GM23338 (cell line): ENCODE results near the gene CBX8. TPM values are rescaled to one million over a fixed set of nuclear protein-coding genes. Genes with fewer than 3 reads are reported as not detected.
A peak's percentile ranks its signal among the peaks of the same experiment; 100 is the strongest.

ENCODE experiments used
- ATAC-seq: fragments of 200-7000 bp; cut with Tn5 transposase; 3 replicates; pipeline ENCODE4 v1.9.1; 2020
- DNase-seq: peaks from one replicate; pipeline ENCODE4 v3.0.0-alpha.2; 2015; ENCODE audit warnings: low spot score
- H2AFZ ChIP-seq: fragments of 200-600 bp; sonication (generic); 2 replicates; pipeline ENCODE4 v1.8.0; 2016; ENCODE audit warnings: antibody characterized with exemption, mild to moderate bottlenecking, moderate library complexity
- H3F3A ChIP-seq: fragments of 200-600 bp; sonication (generic); replicated peaks from 2 replicates; pipeline ENCODE4 v1.8.0; 2017; ENCODE audit warnings: antibody characterized with exemption, mixed run types, low read depth
- H3K27ac ChIP-seq: fragments of 200-600 bp; sonication (generic); 2 replicates; pipeline ENCODE4 v1.6.1; 2016; ENCODE audit warnings: low read depth
- H3K27me3 ChIP-seq: fragments of 200-600 bp; sonication (generic); 2 replicates; pipeline ENCODE4 v1.8.0; 2016; ENCODE audit warnings: mild to moderate bottlenecking, mixed run types, moderate library complexity; ENCODE audit not compliant: insufficient read depth
- H3K36me3 ChIP-seq: fragments of 200-600 bp; sonication (generic); 2 replicates; pipeline ENCODE4 v1.8.0; 2016; ENCODE audit warnings: mild to moderate bottlenecking; ENCODE audit not compliant: insufficient read depth
- H3K4me1 ChIP-seq: fragments of 200-600 bp; sonication (generic); 2 replicates; pipeline ENCODE4 v1.8.0; 2016; ENCODE audit warnings: mild to moderate bottlenecking, moderate library complexity; ENCODE audit not compliant: insufficient read depth
- H3K4me2 ChIP-seq: fragments of 200-600 bp; sonication (generic); 2 replicates; pipeline ENCODE4 v1.7.1; 2017; ENCODE audit warnings: mixed run types
- H3K4me3 ChIP-seq: fragments of 200-600 bp; sonication (generic); 2 replicates; pipeline ENCODE4 v1.6.1; 2016; ENCODE audit warnings: mixed run types
- H3K79me2 ChIP-seq: fragments of 200-600 bp; sonication (generic); replicated peaks from 2 replicates; pipeline ENCODE4 v1.8.0; 2017; ENCODE audit warnings: mild to moderate bottlenecking; ENCODE audit not compliant: insufficient read depth
- H3K9me2 ChIP-seq: fragments of 200-600 bp; sonication (generic); 2 replicates; pipeline ENCODE4 v1.8.0; 2017; ENCODE audit not compliant: insufficient read depth
- H4K20me1 ChIP-seq: fragments of 200-600 bp; sonication (generic); replicated peaks from 2 replicates; pipeline ENCODE4 v1.8.0; 2017; ENCODE audit warnings: mild to moderate bottlenecking; ENCODE audit not compliant: insufficient read depth
- H3K27ac Mint-ChIP-seq: 2 replicates; pipeline ENCODE4 v1.8.0; 2020; ENCODE audit warnings: inconsistent platforms, mild to moderate bottlenecking, moderate library complexity, mixed read lengths
- H3K27me3 Mint-ChIP-seq: 3 replicates; pipeline ENCODE4 v1.8.0; 2022; ENCODE audit warnings: low read depth, mild to moderate bottlenecking, moderate library complexity, mixed read lengths, inconsistent platforms; ENCODE audit not compliant: insufficient read depth, poor library complexity
- H3K36me3 Mint-ChIP-seq: 3 replicates; pipeline ENCODE4 v1.8.0; 2021; ENCODE audit warnings: low read depth, mild to moderate bottlenecking, inconsistent platforms, moderate library complexity, mixed read lengths
- H3K4me1 Mint-ChIP-seq: 3 replicates; pipeline ENCODE4 v1.8.0; 2020; ENCODE audit warnings: mild to moderate bottlenecking, inconsistent platforms, mixed read lengths
- H3K4me3 Mint-ChIP-seq: 3 replicates; pipeline ENCODE4 v1.8.0; 2021; ENCODE audit warnings: moderate library complexity, mild to moderate bottlenecking, inconsistent platforms, mixed read lengths
- H3K9me3 Mint-ChIP-seq: 3 replicates; pipeline ENCODE4 v1.8.0; 2020; ENCODE audit warnings: moderate library complexity, mild to moderate bottlenecking, inconsistent platforms, mixed read lengths
- CTCF ChIP-seq, 2 experiments: fragments of 200-600 bp in 1 of 2; sonication (generic) in 1 of 2; conservative IDR thresholded peaks; 2 replicates each; pipeline versions ENCODE4 v1.5.1 to v1.6.1; 2016 to 2017; ENCODE audit warnings: antibody characterized with exemption in 2 of 2, low read depth in 2 of 2, mild to moderate bottlenecking in 2 of 2, moderate library complexity in 1 of 2
- ETS1 ChIP-seq: IDR thresholded peaks from 2 replicates; pipeline ENCODE4 v1.6.1; 2016; ENCODE audit warnings: antibody characterized with exemption
- EZH2 ChIP-seq: fragments of 200-600 bp; sonication (generic); IDR thresholded peaks from one replicate; pipeline ENCODE4 v1.8.0; 2017; ENCODE audit warnings: antibody characterized with exemption, mild to moderate bottlenecking, low read depth; ENCODE audit not compliant: unreplicated experiment
- EZH2phosphoT487 ChIP-seq: fragments of 200-600 bp; sonication (generic); IDR thresholded peaks from one replicate; pipeline ENCODE4 v1.8.1; 2018; ENCODE audit warnings: antibody characterized with exemption; ENCODE audit not compliant: unreplicated experiment
- POLR2AphosphoS5 ChIP-seq: IDR thresholded peaks from 2 replicates; pipeline ENCODE4 v1.6.1; 2016; ENCODE audit warnings: antibody characterized with exemption, low read depth
- ZNF331 ChIP-seq: fragments of 250-450 bp; sonication (Bioruptor Pico); IDR thresholded peaks from 2 replicates; pipeline ENCODE4 v1.5.0; 2020; ENCODE audit warnings: low read depth, mild to moderate bottlenecking, moderate library complexity
- polyA plus RNA-seq: library from polyadenylated mRNA; unstranded; fragments of >200 nt; fragmentation: Nextera tagmentation; extraction: Ambion mirVana; gene quantifications from 2 replicates; pipeline ENCODE4 v1.2.1, GENCODE V29; 2016
- total RNA-seq: library from RNA; depleted of rRNA; stranded (reverse); fragments of >200 nt; shearing (Covaris generic); gene quantifications from 2 replicates; pipeline ENCODE4 v1.2.3, GENCODE V29; 2014

The CBX8 gene
- total and polyA plus RNA-seq, 2 experiments from 2014 or later, result 1.0 to 1.3 TPM

DNA sequence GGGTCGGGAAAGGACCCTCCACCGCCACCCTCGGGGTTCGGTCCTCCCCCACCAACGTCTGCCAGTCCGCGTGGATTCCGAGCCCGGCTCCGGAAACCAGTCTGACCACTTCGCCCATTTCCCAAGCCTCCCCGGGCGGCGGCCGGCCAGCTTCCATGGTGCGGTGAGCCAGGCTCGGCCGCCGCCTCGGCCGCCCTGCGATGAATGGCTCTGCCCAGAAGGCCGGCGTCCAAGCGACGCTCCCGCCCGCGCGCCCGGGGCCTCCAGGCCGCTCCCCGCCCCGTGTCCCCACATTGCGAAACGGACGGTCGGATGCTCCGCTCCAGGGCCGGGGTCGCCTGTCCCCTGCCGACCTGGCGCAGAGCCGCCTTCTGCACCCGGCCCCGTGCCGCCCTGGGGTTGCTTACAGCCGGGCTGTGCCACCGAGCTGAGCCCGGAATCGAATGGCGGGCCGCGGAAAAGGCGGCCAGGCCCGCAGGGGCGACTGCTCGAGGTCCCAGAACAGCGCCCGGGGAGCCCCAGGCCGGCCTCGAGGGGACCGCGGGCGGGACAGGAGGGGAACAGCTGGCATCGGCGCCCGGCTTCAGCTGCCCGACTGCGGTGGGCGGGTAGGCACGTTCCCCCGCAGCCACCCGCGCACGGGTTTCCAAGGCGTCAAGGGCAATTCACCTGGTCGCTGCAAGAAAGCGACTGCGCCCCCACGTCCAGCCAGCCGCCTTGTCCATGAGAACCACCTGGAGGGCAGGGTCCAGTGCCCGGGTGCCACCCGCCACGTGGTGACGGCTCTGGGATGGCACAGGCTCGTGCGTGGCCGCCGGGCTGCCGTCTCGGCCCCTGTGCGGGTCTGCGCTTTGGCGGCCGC, 18.3 kb upstream of the CBX8 start (continued):
- TF ChIP-seq POLR2AphosphoS5 (no peak), EZH2phosphoT487 (no peak), ZNF331 (CRISPR knock-in tag) (no peak)

DNA sequence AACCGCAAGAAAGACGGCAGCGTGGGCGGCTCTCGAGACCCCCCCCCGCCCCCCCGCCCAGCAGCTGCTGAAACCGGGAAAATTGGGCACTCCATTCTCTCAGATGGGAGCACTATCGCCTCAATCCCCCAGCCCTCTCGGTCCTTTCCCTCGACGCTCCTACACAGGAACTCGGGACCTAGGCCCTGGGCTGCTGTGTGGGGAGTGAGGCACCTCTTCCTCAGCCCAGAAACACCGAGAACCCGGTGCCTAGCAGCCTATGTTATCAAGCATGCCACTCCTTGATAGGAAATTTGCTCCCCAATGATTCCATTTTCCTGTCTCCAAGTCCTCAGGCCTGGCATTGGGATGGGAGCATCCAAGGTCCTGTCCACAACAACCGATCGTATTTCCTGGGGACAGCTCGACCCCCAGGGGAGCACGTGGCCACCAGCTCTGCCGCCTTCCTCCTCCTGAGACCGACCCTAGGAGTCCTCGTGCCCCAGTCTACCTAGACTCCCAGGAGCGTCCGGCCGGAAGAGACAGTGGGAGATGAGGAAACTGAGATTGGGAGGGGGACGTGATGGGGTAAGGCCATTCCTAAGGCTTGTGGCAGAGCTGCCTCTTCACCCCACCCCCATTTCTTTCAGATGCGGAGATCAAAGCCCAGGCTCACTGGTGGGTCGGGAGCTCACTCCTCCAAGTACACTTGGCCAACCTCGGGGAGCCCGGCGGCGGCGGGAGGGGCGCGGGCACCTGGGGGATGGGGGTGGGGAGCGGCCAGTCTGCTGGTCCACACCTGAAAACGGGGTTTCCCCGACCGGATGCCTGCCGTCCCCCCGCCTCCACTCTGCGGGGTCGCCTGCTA, 17.5 kb upstream of the CBX8 start:
- Mint-ChIP-seq H3K9me3 (peaks cover 6% of the 10 kb centered on the region; the same call in 1 of the 3 replicates), H3K36me3 (peaks cover 4% of the 10 kb centered on the region; the same call in 1 of the 3 replicates), H3K27me3 (peaks cover 90% of the 10 kb centered on the region), H3K27ac (no peak overlapping the region), H3K4me3 (peak overlapping the region; percentile 62), H3K4me1 (peaks cover 23% of the 10 kb centered on the region)
- Histone ChIP-seq H3K79me2 (no peaks in the 10 kb centered on the region), H3K9me2 (no peaks in the 10 kb centered on the region), H3K27ac (no peak overlapping the region), H3F3A (peaks cover 27% of the 10 kb centered on the region), H2AFZ (no peak overlapping the region), H3K4me2 (peak overlapping the region; percentile 74), H3K4me1 (peaks cover 21% of the 10 kb centered on the region), H3K27me3 (peaks cover 94% of the 10 kb centered on the region), H3K4me3 (peak overlapping the region; percentile 46), H3K36me3 (no peaks in the 10 kb centered on the region), H4K20me1 (peaks cover 9% of the 10 kb centered on the region; the same call in 1 of the 2 replicates)
- peak; percentile 69 for DNase-seq
- TF ChIP-seq ETS1 (peak; percentile 32; the same call in 1 of the 2 replicates), CTCF (conservative IDR thresholded peaks at IDR 0.05; ENCODE audit: low read depth in 2 of 2) (no peak), EZH2 (peak; percentile 90)
- peak; percentile 5 for ATAC-seq
